Brain pericyte (primary cell): Measurements from ENCODE around the gene NRF1.
"Not testable (repeated sequence)": the region's sequence is repeated elsewhere in the genome, so short reads cannot be mapped to it uniquely, and the experiment has no call there.

Source experiments
- DNase-seq: peaks from one replicate; pipeline ENCODE4 v3.0.0-alpha.2; 2012; ENCODE audit warnings: low read depth, low spot score

NRF1 gene

DNA sequence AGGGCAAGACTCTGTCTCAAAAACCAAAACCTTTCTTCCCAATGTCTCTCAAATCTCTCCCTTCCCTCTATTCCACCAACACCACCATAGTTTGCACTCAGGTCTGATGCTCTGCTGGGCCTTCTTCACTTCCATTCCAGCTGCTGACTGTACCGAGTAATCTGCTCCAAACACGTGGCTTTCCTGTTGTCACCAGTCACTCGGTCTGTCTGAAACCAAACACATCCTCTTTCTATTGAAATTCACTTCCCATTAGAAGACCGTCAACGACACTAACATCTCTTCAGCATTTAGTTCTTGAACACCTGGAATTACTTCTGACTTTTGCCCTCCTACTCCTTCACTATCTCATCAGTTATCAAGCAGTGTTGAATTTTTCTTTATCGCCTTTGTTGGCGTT is 4.7 kb upstream of the NRF1 start:
- DNase-seq = no peak

- no peak for DNase-seq
Measured at GRCh38 chr7:129607471-129608120, 3.9 kb upstream of the NRF1 start.

DNA sequence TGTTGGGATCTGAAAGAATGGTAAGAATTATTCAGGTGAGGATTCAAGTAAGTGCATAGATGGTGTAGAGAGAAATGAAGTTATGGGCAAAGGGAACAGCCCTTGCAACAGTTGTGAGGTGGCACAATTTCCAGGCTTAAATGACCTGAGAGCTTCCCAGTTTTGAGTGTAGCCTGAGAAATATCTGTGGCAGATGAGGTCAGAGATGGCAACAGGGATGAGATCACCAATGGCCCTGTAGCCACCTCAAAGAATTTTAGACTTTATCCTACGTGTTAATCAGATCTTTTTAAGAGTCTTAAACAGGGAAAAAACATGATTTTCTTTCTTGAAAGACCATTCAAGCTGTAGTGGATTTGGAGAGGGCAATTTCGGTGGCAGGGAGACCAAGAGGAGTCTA is 1.9 kb upstream of the NRF1 start:
- DNase-seq = no peak

- DNase-seq = no peak
Measured at GRCh38 chr7:129610709-129611245, 743 bp upstream of the NRF1 start.

- no peak for DNase-seq
Measured at GRCh38 chr7:129612112-129613015, 844 bp downstream of the NRF1 start.

GRCh38 chr7:129613016-129613337 is 1.5 kb downstream of the NRF1 start:
- DNase-seq = no peak

- DNase-seq = no peak
Measured at GRCh38 chr7:129615018-129615417, 3.5 kb downstream of the NRF1 start.

GRCh38 chr7:129616530-129616929 is 5.0 kb downstream of the NRF1 start:
- DNase-seq = no peak

DNA sequence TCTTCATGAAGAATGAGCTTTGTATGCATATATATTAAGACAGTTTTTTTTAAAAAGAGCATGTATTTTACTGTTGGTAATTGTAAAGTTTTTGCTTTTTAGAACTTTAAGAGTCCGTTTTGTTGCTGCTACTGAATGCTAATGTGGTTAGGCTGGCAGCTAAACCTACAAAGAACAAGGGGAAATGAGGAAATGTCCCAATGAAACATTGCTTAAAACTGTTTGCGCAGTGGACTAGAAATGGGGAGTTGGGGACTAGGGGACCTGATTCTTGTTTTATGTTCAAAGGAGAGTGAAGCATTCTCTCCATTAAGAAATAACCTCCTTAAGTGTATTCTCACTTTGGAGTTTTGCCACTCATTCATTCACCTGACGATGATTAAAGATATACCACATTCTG is 5.7 kb downstream of the NRF1 start:
- no peak for DNase-seq

DNA sequence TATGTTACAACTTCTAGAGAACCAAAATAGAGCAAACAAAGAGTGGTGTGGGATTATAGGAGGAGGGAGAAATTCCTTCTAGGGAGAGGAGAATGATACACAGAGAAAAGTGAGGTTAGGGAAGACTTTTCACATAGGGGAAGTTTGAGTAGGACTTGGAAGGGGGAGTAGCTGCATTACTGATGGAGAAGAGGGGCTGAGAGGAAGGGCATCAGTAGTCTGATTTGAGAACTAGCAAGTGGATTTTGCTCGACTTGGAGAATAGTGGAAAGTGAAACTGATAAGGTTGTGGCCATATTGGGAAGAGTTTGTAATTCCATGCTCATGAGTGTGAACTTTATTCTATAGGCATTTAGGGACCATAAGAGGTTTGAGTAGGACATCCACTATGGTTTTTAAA is 6.1 kb downstream of the NRF1 start:
- DNase-seq = no peak

- no peak for DNase-seq
Measured at GRCh38 chr7:129626896-129627295, 15.4 kb downstream of the NRF1 start.

- no peak for DNase-seq
Measured at GRCh38 chr7:129630341-129630740, 18.8 kb downstream of the NRF1 start.

DNA sequence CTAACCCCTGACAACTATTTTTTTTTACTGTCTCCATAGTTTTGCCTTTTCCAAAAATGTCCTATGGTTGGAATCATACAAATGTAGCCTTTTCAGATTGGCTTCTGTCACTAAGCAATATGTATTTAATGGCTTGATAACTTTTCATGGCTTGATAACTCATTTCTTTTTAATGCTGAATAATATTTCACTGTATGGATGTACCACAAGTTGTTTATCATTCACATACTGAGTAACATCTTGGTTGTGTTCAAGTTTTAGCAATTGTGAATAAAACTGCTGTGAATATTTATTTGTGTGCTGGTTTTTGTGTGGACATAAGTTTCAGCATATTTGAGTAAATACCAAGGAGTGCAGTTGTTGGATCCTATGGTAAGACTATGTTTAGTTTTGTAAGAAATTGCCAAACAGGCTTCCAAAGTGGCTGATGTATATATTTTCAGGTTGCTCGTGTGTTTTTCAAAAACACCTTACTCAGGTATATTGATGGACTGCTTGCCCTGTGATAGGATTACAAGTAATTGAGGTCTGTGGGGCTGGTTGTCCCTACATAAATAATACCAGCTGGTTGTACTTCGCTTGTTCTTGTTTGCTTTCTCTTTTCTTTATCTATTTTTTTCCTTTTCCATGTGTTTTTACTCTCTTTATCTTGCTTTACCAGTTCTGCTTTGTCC is 23.0 kb downstream of the NRF1 start:
- no peak for DNase-seq

- DNase-seq = no peak
Measured at GRCh38 chr7:129635300-129636029, 23.9 kb downstream of the NRF1 start.

DNA sequence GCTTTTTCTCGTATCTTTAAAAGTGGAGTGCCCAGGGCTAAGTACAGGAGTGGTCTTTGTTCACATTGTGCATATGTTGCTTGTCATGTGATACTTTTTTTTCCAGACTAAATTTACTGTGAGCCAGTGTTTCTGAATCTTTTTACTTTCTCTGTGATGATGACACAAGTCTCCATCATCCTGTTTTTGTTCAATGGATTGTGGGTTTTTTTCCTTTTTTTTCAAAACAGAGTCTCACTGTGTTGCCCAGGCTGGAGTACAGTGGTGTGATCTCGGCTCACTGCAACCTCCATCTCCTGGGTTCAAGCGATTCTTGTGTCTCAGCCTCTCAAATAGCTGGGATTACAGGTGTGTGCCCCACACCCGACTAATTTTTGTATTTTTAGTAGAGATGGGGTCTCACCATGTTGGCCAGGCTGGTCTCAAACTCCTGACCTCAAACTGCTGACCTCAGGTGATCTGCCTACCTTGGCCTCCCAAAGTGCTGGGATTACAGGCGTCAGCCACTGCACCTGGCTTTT is 24.6 kb downstream of the NRF1 start:
- not testable (repeated sequence) for DNase-seq

- no peak for DNase-seq
Measured at GRCh38 chr7:129636641-129637040, 25.1 kb downstream of the NRF1 start.

DNA sequence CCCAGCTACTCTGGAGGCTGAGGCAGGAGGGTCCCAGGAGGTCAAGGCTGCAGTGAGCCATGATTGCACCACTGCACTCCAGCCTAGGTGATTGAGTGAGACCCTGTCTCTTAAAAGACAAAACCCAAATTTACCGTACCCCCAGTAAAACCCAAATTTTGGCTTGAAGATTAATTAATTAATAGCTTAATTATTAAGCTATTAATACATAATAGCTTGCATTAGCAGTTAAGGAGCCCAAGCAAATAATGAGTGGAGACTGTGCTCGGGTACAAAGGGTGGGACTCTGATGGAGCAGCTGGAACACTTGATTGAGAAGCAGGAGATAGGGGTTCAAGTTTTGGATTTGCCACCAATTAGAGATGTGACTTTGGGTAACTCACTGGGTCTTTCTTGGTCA is 28.9 kb downstream of the NRF1 start:
- no peak for DNase-seq

DNA sequence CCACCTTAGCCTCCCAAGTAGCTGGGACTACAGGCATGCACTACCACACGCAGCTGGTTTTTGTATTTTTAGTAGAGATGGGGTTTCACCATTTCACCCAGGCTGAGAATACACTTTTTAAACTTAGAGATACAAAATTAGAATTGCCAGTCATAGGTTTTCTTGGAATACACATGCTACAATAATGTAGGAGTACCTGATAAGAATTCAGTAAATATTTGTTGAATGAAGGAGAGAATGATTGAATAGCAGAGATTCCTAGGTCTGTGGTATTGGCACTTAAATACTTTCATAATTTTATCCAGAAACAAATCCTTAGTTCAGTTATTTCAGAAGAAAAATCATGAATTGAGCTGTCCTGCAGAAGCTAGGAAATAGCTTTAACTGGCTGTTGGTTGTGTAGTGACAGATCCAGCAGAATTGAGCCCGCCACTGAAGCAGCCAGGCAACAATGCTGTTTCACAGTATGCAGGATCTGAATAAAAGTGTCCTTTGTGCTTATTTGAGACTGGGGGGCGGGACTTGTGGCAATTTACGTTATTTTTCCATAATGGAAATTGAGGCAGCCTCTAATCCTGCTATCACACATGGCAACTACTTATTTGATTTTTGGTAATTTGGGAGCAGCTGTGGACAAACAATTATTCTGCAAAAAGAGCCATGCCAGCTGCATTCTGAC is 31.5 kb downstream of the NRF1 start:
- no peak for DNase-seq

GRCh38 chr7:129643550-129644170 is 32.1 kb downstream of the NRF1 start:
- no peak for DNase-seq

GRCh38 chr7:129644634-129645230 is 33.2 kb downstream of the NRF1 start:
- DNase-seq = no peak
